Panc1 (cell line): Measurements from ENCODE around the gene HCST. TPM values are rescaled to one million over a fixed set of nuclear protein-coding genes. Genes with fewer than 3 reads are reported as not detected.
A peak's percentile ranks its signal among the peaks of the same experiment; 100 is the strongest.

Source experiments
- ATAC-seq: fragments of 200-7000 bp; cut with Tn5 transposase; 2 replicates; pipeline ENCODE4 v1.9.1; 2020; ENCODE audit warnings: mild to moderate bottlenecking, moderate library complexity
- BruUV-seq: library from RNA; stranded (reverse); fragments of 400-500 nt; replicated peaks from 2 replicates; lab custom pipeline; 2021; lab: Mats Ljungman, UMichigan
- CTCF ChIA-PET: fragments of 300-600 bp; sonication (Branson Sonifier 250); formaldehyde crosslinking; loops from one replicate; lab custom pipeline; 2022; ENCODE audit warnings: antibody characterized with exemption; lab: Charles Lee
- POLR2A ChIA-PET: fragments of 300-600 bp; sonication (Branson Sonifier 250); formaldehyde crosslinking; loops from one replicate; lab custom pipeline; 2022; ENCODE audit warnings: antibody characterized with exemption; lab: Charles Lee
- DNase-seq: peaks from one replicate; pipeline ENCODE4 v3.0.0-alpha.2; 2010; ENCODE audit warnings: low read depth, low spot score
- H3K27ac ChIP-seq: 2 replicates; pipeline ENCODE4 v1.5.1; 2011; ENCODE audit warnings: mild to moderate bottlenecking, low read length, inconsistent platforms
- H3K27me3 ChIP-seq: fragments of 200-500 bp; sonication (Bioruptor generic); 2 replicates; pipeline ENCODE4 v1.6.0; 2014; ENCODE audit warnings: low read length, inconsistent platforms; ENCODE audit not compliant: control insufficient read depth, insufficient read depth
- H3K36me3 ChIP-seq: fragments of 200-500 bp; sonication (Bioruptor generic); 2 replicates; pipeline ENCODE4 v1.5.1; 2014; ENCODE audit warnings: inconsistent platforms, mild to moderate bottlenecking, low read length, moderate library complexity; ENCODE audit not compliant: control insufficient read depth, insufficient read depth
- H3K4me1 ChIP-seq: 2 replicates; pipeline ENCODE4 v1.5.1; 2011; ENCODE audit warnings: inconsistent platforms, mild to moderate bottlenecking, low read length, moderate library complexity; ENCODE audit not compliant: control insufficient read depth, insufficient read depth
- H3K4me3 ChIP-seq, 2 experiments: 2 replicates each; pipeline ENCODE4 v1.5.1; 2011 to 2012; ENCODE audit warnings: low read depth in 2 of 2, low read length in 2 of 2, mild to moderate bottlenecking in 2 of 2, inconsistent platforms in 1 of 2, moderate library complexity in 1 of 2
- H3K9me3 ChIP-seq: fragments of 200-500 bp; sonication (Bioruptor generic); 2 replicates; pipeline ENCODE4 v1.5.1; 2014; ENCODE audit warnings: low read depth, mild to moderate bottlenecking, inconsistent platforms, low read length, moderate library complexity; ENCODE audit not compliant: control insufficient read depth, insufficient read depth
- CTCF ChIP-seq: fragments of 450-650 bp; IDR thresholded peaks from 2 replicates; pipeline ENCODE4 v1.5.1; 2017; ENCODE audit warnings: mild to moderate bottlenecking
- POLR2AphosphoS5 ChIP-seq: IDR thresholded peaks from 2 replicates; pipeline ENCODE4 v1.6.1; 2012; ENCODE audit warnings: mild to moderate bottlenecking, low read depth, low read length, moderate library complexity
- REST ChIP-seq, 2 experiments: IDR thresholded peaks; 2 replicates each; pipeline ENCODE4 v1.6.1; 2011 to 2012; ENCODE audit warnings: low read depth in 2 of 2, control low read depth in 1 of 2, low read length in 1 of 2, mild to moderate bottlenecking in 1 of 2, moderate library complexity in 1 of 2; ENCODE audit not compliant: insufficient read depth in 1 of 2
- SIN3A ChIP-seq: IDR thresholded peaks from 2 replicates; pipeline ENCODE4 v1.6.1; 2012; ENCODE audit warnings: low read depth, mild to moderate bottlenecking, low read length, moderate library complexity, borderline replicate concordance; ENCODE audit not compliant: insufficient read depth
- TCF7L2 ChIP-seq: IDR thresholded peaks from 2 replicates; pipeline ENCODE4 v1.6.1; 2011; ENCODE audit warnings: mild to moderate bottlenecking, low read depth, low read length, inconsistent platforms
- in situ Hi-C: cut with HindIII; loops from 2 replicates; pipeline ENCODE4 v1.10.0; 2016; ENCODE audit warnings: low sequenced_read_pairs, low pct_unique_long_range_greater_than_20kb
- intact Hi-C: fragments of 100-400 bp; cut with micrococcal nuclease; formaldehyde crosslinking; loops from one replicate; pipeline ENCODE4 v1.10.0; 2022; ENCODE audit not compliant: unreplicated experiment
- total RNA-seq: library from RNA; stranded (reverse); gene quantifications from one replicate; pipeline ENCODE4 v1.2.1, GENCODE V29; 2021; ENCODE audit not compliant: unreplicated experiment

The HCST gene
- total RNA-seq, 1 experiment from 2014 or later, result 2.9 TPM

GRCh38 chr19:35905178-35905727, 2.9 kb downstream of the HCST start:
- in situ Hi-C loops (loop anchor here (10.0 kb wide), 1 partner anchor 70 kb away; no protein-coding TSS in a partner anchor), intact Hi-C loops (no loop called here)
- Histone ChIP-seq H3K27ac (0 out of 2 replicates have a peak overlapping the region, but pooled peaks have one; percentile 6), H3K9me3 (no peaks in the 10 kb centered on the region), H3K36me3 (no peaks in the 10 kb centered on the region), H3K27me3 (no peaks in the 10 kb centered on the region), H3K4me1 (peaks cover 17% of the 10 kb centered on the region), H3K4me3 (no peak overlapping the region)
- DNase-seq (no peak), ATAC-seq (no peak)
- ChIA-PET POLR2A (interaction anchor here (0.7 kb wide), 1 partner anchor 161 kb away, joined by 3 read pairs; no protein-coding TSS in a partner anchor), CTCF (no interaction called here)
- BruUV-seq, result no TSS peak
- no peak for TF ChIP-seq POLR2AphosphoS5
- TF ChIP-seq CTCF, result no peak
- no peak for TF ChIP-seq TCF7L2
- TF ChIP-seq REST (IDR thresholded peaks at IDR 0.05; ENCODE audit: insufficient read depth in 1 of 2, low read depth in 2 of 2, low read length in 1 of 2), result no peak
- no peak for TF ChIP-seq SIN3A

- Histone ChIP-seq H3K27ac (no peak overlapping the region), H3K9me3 (no peaks in the 10 kb centered on the region), H3K4me1 (peaks cover 3% of the 10 kb centered on the region; the same call in 1 of the 2 replicates), H3K36me3 (no peaks in the 10 kb centered on the region), H3K4me3 (no peak overlapping the region), H3K27me3 (no peaks in the 10 kb centered on the region)
- ATAC-seq, result no peak
- ChIA-PET POLR2A (no interaction called here), CTCF (no interaction called here)
- in situ Hi-C loops, result loop anchor here (10.0 kb wide), 1 partner anchor 73 kb away; no protein-coding TSS in a partner anchor
- no peak for DNase-seq
- no TSS peak for BruUV-seq
- intact Hi-C loops, result no loop called here
- TF ChIP-seq SIN3A (no peak), POLR2AphosphoS5 (no peak), TCF7L2 (no peak), REST (IDR thresholded peaks at IDR 0.05; ENCODE audit: insufficient read depth in 1 of 2, low read depth in 2 of 2, low read length in 1 of 2) (no peak), CTCF (no peak)
Observed at GRCh38 chr19:35907377-35907745, 5.0 kb downstream of the HCST start.
